GM18508 (cell line): ENCODE measurements around the gene TLK2.

Experiments
- ATAC-seq: cut with Tn5 transposase; IDR thresholded peaks from one replicate; pipeline ENCODE4 v1.9.1; 2021; ENCODE audit warnings: moderate number of reproducible peaks; ENCODE audit not compliant: insufficient read depth, unreplicated experiment

The TLK2 gene

GRCh38 chr17:62625184-62625869 is 146.7 kb downstream of the TLK2 start:
- ATAC-seq: no peak

GRCh38 chr17:62625870-62626200 is 147.2 kb downstream of the TLK2 start:
- ATAC-seq: no peak

DNA sequence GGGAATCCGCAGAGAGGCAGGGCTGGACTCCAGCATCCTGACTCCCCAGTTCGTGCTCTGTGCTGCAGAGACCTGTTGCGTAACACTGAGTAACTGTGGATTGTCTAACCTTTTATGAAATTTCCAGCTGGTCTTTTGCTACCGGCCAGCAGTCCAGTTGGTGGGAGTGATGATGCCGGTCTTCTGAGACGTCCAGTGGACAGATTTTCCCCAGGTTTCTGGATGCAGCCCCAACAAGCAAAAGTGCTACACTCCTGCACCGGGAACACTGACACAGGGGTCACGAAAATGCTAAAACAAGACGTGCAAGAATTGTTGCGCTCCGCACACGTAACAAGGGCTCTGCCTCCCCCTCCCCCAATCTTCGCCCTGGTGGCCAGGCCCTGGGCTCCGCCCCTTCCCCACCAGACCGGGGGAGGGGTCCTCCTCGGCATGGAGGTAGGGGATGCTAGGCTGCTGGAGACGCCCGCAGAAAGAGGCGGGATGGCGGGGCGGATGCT is 148.1 kb downstream of the TLK2 start:
- no peak for ATAC-seq

GRCh38 chr17:62627219-62627903 is 148.7 kb downstream of the TLK2 start, which contains the start of gene MRC2:
Gene MRC2 (plus strand): TSS chr17:62627670. CDS start chr17:62627803, 133 bp downstream.
- ATAC-seq: no peak

DNA sequence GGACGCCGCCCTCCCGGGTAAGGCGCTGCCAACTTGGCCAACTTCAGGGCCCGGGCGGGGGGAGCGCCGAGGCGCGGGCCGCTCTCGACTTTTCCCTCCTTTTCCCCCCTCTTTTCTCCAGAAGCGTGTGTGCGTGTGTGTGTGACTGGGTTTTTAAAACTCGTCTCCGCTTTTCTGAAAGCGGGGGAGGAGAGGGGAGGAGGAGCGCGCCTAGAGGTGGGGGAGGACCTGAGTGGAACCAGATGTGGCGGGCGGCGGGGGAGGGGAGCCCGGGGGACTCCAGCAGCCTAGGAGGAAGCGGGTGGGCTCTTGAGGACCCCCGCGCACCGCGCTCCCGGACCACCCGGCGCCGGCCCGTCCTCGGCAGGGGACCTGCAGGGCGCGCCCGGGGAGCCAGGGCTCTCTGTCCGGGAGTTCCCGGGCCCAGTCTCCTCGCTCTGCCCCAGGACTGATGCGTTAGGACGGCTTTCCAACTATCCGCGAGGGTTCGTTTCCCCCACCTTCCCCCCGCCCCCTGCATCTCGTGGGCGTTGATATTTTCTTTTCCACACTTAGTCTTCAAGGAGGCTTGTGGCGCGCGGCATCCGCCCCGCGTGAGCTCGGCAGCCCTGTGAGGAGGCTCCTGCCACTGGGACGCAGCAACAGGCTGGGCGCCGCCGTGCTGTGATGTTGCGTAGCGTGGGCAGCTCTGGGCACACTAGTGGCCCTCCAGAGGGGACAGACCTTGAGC is 149.4 kb downstream of the TLK2 start:
- ATAC-seq: no peak

GRCh38 chr17:62628831-62629555 is 150.4 kb downstream of the TLK2 start:
- no peak for ATAC-seq

- ATAC-seq: no peak
Observed at GRCh38 chr17:62629556-62630364, 151.1 kb downstream of the TLK2 start.

GRCh38 chr17:62630365-62631085 is 151.9 kb downstream of the TLK2 start:
- ATAC-seq: no peak

DNA sequence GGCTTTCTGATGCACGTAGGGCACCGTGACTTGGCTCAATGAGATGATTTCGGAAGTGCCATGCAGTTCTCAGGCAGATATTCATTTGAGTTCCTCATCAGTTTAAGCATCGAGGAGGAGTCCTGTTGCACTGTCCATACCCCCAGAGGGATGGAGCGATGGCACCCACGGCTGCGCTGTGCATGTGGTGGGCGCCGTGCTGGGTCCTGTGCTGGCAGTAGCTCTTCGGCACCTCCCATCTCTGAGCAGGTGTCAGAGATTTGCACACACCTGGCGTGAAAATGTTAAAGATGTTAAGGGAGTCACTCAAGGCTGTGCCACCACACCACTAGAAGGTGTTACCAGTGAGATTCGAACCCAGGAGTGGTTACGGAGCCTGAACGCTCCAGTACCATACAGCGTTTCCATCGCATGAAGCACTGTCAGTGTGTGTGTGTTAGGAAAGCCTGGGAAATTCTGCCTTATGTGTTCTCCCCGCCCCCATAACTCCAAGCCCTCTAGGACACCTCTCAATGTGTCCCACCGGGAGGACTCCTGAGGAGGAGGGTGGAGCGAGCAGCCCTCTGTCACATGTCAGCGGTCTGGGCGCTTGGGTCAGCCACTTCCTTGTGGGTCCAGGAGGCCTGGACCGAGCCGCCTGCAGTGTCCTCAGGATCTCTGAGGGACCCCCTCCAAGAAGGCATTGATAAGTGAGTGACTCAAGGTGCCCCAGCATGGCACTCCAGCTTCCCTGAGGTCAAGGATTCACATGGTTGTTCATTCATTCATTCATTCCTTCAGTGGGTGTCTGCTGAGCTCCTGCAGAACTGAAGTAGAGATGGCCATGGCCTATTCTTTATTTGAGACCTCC is 152.7 kb downstream of the TLK2 start:
- ATAC-seq: no peak

DNA sequence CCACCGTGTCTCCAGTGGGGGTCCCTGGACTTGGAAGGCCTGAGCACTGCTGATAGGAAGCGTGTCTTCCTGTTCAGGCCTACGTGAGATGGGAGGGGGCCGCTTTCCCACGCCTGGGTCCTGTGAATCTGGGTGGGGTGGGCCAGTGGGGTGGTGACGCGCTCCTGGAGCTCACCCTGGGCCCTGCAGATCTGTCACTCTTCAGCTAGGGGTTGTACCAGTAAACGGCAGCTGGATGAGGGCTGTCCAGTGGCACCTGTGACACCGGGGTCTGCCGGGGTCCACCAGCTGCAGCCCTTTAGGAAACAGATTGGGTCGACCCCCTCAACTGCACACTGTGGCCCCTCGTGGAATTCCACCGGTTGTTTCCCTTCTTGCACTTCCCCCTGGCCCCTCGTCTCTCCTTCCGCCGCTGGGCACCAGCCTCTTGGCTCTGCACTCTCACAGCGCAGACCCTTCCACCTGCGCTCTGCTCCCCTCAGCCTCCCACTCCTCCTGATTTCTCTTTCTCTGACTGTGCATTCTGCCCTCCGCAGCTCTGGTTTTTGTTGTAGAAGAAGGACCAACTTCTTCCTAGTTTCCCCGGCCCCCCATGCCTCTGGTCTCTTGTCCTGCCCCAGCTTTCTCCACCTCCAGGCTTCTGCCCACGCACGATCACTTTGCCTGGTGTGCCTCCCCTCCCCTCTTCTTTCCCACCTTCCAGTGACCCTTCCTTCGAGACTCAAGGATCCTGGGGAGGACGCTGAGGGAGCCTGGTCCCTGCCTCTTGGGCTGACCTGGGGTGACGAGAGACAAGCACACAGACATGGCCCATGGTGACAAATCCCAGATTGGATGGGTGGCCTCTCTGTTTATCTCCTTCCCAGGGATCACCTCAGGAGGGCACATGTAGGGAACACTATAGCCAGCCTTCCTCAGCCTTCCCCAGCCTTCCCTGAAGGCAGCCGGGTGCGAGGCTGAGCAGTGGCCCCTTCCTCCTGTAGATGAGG is 153.6 kb downstream of the TLK2 start:
- ATAC-seq: no peak

GRCh38 chr17:62637809-62638208 is 159.2 kb downstream of the TLK2 start:
- ATAC-seq: no peak

DNA sequence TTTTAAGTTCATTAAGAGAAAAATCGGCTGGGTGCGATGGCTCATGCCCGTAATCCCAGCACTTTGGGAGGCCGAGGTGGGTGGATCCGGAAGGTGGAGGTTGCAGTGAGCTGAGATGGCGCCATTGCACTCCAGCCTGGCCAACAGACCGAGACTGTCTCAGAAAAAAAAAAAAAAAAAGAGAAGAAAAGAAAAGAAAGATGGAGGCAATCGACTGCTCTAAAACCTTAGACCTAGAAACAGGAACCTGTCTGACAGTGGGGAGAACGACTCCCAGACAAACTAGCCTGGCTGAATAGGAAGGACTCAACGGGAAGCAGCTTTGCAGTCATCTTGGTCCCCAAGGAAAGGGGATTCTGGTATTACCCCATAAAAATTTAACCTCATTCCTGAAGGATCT is 162.5 kb downstream of the TLK2 start:
- ATAC-seq: no peak

DNA sequence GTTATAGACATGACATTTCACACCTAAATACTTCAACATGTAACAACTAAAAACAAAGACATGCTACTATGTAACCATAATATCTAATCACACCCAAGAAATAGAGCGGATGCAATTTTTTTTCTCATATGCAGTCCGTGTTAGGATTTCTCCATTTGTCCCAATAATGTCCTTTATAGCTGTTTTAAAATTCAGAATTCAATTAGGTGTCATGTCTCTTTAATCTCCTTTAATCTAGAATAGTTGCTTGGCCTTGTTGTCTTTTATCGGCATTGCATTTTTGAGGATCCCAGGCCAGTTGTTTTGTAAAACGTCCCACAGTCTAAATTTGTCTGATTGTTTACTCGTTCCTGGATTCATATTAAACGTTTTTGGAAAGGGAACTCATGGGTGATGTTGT is 163.3 kb downstream of the TLK2 start:
- ATAC-seq: no peak

DNA sequence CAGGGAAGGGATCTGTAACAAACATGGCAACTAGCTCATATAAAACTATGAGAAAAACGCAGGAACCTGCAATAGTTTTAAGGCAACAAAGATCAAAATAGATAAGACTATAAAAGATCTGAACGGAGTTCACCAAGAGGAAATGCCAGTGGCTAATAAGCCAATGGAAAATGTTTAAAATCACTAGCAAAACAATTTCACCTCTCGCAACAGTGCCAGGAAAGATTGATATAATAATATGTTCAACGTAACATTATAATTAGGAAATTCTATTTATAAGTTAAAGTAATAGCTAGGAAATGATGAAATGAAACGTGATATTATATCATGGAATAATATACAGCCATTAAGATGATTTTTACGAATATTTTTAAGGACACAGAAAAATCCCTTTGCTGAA is 164.9 kb downstream of the TLK2 start:
- ATAC-seq: no peak

DNA sequence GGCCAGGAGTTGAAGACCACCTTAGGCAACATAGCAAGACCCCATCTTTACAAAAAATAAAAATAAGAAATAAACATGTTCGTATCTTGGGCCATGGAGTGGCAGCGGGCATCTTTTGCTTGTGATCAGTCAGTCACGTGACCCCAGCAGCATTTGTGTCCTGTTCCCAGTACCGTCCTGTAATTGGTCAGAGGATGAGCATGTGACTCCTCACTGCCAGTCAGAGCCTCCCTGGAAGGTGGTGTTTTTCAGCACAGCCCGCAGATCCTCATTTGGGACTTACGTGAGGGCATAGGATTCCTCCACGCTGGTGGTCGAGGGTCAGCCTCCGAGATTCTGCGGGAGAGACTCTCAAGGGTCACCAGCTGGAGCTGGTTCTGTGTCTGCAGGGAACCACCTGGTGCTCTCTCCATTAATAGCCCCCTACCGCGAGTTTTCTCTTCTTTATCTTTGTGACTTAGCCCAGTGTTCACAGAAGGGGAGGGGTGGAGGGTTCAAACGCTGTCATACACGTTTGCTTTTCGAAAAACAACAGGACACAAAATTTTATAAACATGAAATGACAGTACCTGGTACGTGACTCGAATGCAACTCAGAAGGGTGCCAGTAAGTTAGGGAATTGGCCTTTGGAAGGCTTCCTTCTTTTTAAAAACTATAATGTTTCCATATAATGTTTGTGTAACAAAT is 166.0 kb downstream of the TLK2 start:
- ATAC-seq: no peak

- no peak for ATAC-seq
Observed at GRCh38 chr17:62648251-62648955, 169.8 kb downstream of the TLK2 start.
